Retina (tissue), 1 donor: ENCODE measurements around the gene NIFK.
"Not testable (repeated sequence)": the region's sequence is repeated elsewhere in the genome, so short reads cannot be mapped to it uniquely, and the experiment has no call there.

Source experiments
- DNase-seq: peaks from one replicate; pipeline ENCODE4 v3.0.0-alpha.2; 2016

NIFK gene

DNA sequence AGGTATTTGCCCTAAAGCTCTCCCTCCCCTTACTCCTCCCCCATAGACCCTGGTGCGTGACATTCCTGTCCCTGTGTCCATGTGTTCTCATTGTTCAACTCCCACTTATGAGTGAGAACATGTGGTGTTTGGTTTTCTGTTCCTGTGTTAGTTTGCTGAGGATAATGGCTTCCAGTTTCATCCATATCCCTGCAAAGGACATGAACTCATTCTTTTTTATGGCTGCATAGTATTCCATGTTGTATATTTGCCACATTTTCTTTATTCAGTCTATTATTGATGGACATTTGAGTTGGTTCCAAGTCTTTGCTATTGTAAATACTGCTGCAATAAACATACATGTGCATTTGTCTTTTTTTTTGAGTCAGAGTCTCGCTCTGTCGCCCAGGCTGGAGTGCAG is 46.1 kb downstream of the NIFK start:
- DNase-seq, result not testable (repeated sequence)

DNA sequence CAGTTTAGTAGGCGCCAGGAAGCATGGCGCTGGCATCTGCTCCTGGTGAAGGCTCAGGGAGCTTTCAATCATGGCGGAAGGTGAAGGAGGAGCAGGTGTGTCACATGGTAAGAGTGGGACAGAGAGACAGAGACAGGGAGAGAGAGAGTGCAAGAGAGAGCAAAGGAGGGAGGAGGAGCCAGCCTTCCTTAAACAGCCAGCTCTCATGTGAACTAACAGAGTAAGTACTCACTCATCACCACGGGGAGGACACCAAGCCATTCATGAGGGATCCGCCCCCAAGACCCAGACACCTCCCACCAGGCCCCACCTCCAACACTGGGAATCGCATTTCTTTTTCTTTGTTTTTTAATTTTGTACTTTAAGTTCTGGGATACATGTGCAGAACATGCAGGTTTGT is 46.6 kb downstream of the NIFK start:
- DNase-seq, result no peak

DNA sequence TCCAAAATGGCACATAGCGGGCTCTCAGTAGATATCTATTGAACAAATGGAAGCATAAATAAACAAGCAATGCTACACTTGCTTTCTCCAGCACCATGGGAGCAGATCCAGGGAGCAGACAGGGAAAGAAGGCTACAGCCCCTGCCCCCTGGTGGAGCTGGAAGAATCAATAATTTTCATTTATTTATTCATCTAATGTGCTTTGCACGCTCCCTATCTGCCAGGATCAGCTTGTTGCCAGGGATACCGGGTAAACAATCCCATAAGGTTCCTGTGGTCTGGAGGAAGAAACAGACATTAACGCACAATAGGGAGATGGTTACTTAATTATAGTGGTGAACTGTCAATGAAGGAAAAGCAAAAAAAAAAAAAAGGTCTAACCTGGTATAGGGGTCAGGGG is 47.3 kb downstream of the NIFK start:
- peak; percentile 39 for DNase-seq

DNA sequence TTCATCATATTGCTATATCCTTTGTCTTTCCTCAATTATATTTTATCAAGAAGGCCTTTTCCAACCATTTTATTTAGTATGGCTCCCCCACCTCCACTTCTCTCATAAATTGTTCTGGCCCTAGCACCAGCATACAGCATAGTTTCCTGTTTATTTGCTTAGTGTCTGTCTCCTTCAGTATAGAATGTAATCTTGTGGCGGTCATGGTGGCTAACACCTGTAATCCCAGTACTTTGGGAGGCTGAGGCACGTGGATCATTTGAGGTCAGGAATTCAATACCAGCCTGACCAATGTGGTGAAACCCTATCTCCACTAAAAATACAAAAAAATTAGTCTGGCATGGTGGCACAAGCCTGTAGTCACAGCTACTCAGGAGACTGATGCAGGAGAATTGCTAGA is 47.9 kb downstream of the NIFK start:
- no peak for DNase-seq

- DNase-seq, result no peak
These were observed 49.8 kb downstream of the NIFK start for GRCh38 chr2:121686902-121687301.

DNA sequence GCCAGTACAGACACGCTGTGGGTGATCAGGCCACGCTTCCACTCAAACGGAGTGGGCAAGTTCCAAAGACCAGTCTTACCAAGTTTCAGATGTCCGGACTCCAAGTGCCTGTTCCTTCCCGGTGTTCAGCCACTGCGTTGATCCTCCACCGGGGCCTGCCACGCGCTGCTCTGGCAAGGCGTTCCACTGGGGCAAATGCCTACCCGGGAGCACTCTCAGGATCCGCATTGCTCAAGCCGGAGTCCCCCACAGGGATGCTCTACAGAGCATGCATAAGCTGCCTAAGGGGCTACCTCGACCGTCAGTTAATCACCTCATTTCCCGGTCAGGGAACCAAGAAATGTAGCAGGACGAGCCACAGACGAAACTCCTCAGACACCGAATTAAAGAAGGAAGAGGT is 50.5 kb downstream of the NIFK start:
- DNase-seq, result no peak

DNA sequence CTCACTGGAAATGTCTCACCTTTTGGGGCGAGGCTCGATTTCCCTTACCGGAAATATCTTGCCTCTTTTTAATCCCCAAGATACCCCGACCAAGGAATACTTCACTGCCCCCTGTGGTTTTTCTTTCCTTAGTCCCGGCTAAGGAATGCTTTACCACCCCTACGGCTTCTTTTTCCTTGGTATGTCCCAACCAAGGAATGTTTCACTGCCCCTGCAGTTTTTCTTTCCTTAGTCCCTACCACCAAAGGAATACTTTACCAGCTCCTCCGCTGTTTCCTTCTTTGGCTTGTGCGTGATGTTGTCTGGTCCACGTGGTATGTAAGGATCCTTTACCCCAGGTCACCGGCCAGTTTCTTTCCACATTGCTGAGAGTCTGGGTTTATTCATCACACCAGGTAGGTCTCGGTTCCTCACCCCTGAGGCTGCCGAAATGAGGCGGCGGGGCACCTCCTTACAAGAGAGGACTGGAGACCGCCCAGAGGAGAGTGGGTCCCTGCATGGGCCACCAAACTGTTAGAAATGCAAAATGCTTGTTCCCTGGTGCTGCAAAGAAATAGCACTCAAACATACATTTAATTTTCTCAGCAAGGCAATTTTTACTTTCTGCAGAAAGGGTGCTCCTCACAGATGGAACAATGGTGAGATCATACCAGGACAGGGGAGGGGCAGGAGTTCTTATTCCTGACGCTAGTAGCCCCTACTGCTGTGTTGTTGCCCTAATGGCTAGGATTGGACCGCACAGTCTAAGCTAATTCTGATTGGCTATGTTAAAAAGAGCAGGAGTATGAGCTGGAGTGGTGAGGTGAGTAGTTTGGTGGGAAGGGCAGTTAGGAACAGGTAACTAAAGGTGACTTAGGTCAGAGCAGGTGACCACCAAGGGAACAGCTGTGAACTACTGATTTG is 54.0 kb downstream of the NIFK start:
- no peak for DNase-seq

DNA sequence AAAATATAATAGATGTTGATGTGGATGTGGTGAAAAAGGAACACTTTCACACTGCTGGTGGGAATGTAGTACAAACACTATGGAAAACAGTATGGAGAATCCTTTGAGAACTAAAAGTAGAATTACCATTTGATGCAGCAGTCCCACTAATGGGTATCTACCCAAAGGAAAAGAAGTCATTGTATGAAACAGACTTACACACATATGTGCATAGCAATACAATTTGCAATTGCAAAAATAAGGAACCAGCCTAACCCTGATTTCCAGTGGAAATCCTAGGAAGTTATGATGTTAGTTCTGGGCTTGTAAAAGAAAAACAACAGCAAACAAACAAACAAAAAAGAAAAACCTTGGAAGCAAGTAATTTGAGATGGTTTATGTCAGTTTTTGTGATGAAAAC is 58.8 kb downstream of the NIFK start:
- no peak for DNase-seq
